Subcutaneous adipose tissue (tissue), 4 donors: ENCODE results near the gene GPC5. TPM values are rescaled to one million over a fixed set of nuclear protein-coding genes. Genes with fewer than 3 reads are reported as not detected.

Experiments used
- CTCF ChIP-seq: fragments of 450-650 bp; IDR thresholded peaks from one replicate; pipeline ENCODE4 v1.5.1; 2016; ENCODE audit warnings: low read depth, mild to moderate bottlenecking, control low read depth, antibody characterized with exemption, moderate library complexity
- total RNA-seq, 4 donors: library from RNA; depleted of rRNA; stranded (reverse); fragments of >200 nt; gene quantifications; one replicate each; pipeline ENCODE4 v1.1.0, GENCODE V29; 2016

Gene GPC5
- total RNA-seq, 4 donors from 2014 or later, result 0.16 to 0.44 TPM; not detected in 2

- no peak for TF ChIP-seq CTCF
These were observed 738.2 kb downstream of the GPC5 start for GRCh38 chr13:92136449-92137155.

GRCh38 chr13:92137520-92137919 is 739.1 kb downstream of the GPC5 start:
- no peak for TF ChIP-seq CTCF

GRCh38 chr13:92143766-92144165 is 745.3 kb downstream of the GPC5 start:
- no peak for TF ChIP-seq CTCF

GRCh38 chr13:92150606-92151005 is 752.2 kb downstream of the GPC5 start:
- no peak for TF ChIP-seq CTCF

GRCh38 chr13:92158346-92158745 is 759.9 kb downstream of the GPC5 start:
- no peak for TF ChIP-seq CTCF

GRCh38 chr13:92164822-92165221 is 766.4 kb downstream of the GPC5 start:
- TF ChIP-seq CTCF, result no peak

- TF ChIP-seq CTCF, result no peak
These were observed 773.8 kb downstream of the GPC5 start for GRCh38 chr13:92172191-92172590.
